ENCODE measurements around the gene FHL1. TPM values are rescaled to one million over a fixed set of nuclear protein-coding genes. Genes with fewer than 3 reads are reported as not detected.
"Not testable (repeated sequence)": the region's sequence is repeated elsewhere in the genome, so short reads cannot be mapped to it uniquely, and the experiment has no call there.

FHL1 gene
- 15.8 and 16.2 TPM in 2 replicates for total RNA-seq (2014; rRNA removed; shearing (Covaris generic))
- polyA plus RNA-seq (2015; cell fraction: cytosol; rRNA removed) = 19.9 and 31.7 TPM in 2 replicates
- 10.7 and 13.0 TPM in 2 replicates for polyA plus RNA-seq (2015; cell fraction: nucleus; rRNA removed)

DNA sequence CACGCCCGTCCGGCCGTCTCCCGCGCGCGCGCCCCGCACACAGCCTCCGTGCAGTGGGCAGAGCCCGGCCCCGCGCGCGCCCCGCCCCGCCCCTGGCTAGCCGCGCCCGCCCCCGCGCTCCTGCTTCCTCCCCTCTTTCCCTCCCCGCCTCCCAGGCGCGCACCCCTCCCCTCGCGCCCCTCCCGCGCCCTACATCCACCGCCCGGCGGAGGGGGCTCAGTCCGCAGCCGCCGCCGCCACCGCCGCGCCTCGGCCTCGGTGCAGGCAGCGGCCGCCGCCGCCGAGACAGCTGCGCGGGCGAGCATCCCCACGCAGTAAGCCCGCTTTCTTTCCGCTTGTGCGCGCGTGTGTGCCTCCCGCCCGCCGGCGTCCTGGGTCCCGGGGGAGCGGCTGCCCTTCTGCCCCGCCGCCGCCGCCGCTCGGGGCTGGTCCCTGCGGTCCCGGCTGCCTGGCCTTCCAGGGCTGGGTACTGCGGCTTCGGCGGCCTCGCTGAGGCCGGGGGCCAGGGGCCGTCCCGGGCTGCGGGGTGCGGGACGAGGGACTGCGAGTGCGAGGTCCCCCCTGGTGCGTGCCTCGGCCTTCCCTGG lies at the start of gene FHL1:
Gene FHL1, plus strand, starts transcription at position 219 of the 587 bp plus-strand sequence.
- in situ Hi-C loops (cut with HindIII; ENCODE audit: low pct_unique_long_range_greater_than_20kb, low sequenced_read_pairs) = no loop called here
- DNase-seq (ENCODE audit: low read depth, low spot score) = peak; percentile 22

DNA sequence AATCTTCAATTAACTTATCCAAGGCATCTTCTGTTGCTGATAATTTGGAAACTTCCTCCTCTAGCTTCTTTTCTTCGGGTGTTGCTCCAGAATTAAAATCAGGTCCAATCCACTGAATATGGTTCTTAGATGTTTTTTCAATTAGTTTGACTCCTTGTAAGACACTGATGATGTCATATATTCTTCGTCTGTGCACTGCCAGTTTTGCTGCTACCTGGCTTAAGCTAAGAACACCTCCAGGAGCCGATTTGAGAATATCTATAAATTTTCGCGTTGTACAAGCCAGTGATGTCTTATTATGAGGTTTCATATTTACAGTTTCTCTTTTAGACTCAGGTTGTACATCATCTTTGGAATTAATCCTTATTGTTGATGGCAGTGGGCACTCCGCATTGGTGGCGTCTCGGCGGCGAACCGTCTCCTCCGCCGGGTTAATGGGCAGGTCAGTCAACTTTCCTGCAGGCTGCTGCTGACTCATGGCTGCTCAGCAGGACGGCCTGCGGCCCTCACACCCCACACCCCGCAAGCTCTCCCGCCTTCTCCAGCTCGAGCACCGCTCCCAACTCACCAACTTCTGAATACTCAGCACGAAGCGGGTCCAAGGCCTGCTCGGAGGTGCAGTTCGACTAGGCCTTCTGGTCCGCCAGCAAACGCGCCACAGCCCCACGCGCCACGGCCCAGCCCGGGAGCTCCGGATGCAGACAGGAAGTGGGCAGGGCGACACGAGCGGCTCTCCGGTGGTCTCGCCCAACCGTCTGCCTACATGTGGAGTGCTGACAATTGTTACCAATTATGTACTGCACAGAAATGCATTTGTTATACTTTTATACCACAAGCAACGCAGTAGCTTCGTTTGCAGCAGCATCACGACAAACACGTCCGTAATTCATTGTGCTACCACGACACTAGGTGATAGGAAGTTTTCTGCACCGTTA lies 49.2 kb upstream of the FHL1 start:
- no peak for DNase-seq (ENCODE audit: low read depth, low spot score)
- in situ Hi-C loops (cut with HindIII; ENCODE audit: low pct_unique_long_range_greater_than_20kb, low sequenced_read_pairs) = no loop called here

DNA sequence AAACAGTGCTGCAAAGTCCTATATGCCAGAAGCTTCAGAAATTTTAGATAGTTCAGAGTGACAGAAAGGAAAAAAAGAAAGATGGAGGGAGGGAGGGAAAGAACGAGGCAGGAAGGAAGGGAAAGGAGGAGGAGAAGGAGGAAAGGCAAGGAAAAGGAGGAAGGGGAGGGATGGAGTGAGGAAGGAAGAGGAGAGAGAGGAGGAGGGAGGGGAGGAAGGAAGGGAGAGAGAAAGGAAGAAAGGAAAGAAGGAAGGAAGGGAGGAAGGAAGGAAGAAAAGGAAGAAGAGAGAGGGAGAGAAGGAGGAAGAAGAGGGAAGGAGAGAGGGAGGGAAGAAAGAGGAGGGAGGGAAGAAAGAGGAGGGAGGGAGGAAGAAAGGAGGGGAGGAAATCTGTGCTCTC lies 42.4 kb upstream of the FHL1 start:
- in situ Hi-C loops (cut with HindIII; ENCODE audit: low pct_unique_long_range_greater_than_20kb, low sequenced_read_pairs) = no loop called here
- DNase-seq (ENCODE audit: low read depth, low spot score) = no peak

DNA sequence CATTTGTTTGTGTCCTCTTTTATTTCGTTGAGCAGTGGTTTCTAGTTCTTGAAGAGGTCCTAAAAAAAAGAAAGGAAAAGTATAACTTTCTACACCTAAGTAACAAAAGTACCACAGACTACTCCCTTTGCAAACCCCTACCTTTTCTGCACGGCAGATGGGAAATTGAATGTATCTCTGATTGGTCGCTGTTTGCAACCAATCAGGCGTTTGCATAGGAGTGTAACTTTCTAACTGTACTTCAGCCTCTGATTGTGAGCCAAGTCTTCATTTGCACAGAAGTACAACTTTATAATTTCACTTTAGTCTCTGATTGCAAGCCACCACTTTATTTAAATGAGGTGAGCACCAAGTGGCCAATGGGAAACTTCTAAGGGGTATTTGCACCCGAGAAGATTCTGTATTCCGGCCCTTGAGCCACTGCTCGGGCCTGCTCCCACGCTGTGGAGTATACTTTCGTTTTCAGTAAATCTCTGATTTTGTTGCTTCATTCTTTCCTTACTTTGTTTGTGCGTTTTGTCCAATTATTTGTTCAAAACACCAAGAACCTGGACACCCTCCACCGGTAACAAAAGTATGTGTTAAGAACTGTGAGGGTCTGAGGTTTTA lies 40.3 kb upstream of the FHL1 start:
- no peak for DNase-seq (ENCODE audit: low read depth, low spot score)

DNA sequence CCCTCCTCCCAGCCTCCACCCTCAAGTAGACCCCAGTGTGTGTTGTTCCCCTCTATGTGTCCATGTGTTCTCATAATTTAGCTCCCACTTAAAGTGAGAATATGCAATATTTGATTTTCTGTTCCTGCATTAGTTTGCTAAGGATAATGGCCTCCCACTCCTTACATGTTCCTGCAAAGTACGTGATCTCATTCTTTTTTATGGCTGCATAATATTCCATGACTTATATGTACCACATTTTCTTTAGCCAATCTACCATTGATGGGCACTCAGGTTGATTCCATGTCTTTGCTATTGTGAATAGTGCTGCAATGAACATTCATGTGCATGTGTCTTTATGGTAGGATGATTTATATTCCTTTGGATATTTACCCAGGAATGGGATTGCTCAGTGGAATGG lies 38.4 kb upstream of the FHL1 start:
- DNase-seq (ENCODE audit: low read depth, low spot score); in situ Hi-C loops (cut with HindIII; ENCODE audit: low pct_unique_long_range_greater_than_20kb, low sequenced_read_pairs): not testable (repeated sequence)

More for the DNA sequence above, 40.3 kb upstream of the FHL1 start:
- in situ Hi-C loops (cut with HindIII; ENCODE audit: low pct_unique_long_range_greater_than_20kb, low sequenced_read_pairs) = no loop called here

DNA sequence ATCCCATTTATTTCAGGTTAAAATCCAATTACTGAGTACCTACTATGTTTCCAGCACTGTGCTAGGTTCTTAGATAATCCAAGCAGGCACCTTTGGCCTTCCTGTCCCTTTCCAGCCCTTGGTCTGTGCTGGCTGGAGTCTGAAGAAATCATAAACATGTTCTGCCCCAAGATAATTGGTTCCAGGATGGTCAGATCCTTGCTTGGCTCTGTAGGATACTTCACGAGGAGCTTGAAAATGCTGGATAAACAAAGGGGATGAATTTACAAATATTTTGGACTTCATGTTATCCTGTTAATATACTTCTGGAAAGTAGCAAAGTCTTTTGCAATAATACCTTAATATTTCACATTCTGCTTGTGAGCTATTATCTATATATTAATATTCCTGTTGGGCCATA lies 35.0 kb upstream of the FHL1 start:
- in situ Hi-C loops (cut with HindIII; ENCODE audit: low pct_unique_long_range_greater_than_20kb, low sequenced_read_pairs) = no loop called here

DNA sequence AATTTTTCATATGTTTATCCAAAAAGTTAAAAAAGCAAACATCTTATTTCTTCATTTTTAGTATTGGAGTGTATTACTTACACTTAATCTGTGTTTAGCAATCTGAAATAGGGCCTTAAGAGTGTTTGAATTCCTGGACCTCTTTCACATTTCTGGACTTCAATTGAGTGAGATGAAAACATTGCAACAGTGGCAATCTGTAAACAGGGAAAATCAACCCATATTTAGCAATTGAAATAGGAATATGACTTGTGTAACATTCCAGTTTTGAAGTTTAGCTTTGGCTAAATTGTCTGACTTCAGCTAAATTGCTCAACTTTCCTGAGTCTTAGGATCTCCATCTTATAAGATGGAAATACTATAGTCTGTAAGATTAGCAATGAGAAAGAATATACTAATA lies 34.6 kb upstream of the FHL1 start:
- in situ Hi-C loops (cut with HindIII; ENCODE audit: low pct_unique_long_range_greater_than_20kb, low sequenced_read_pairs) = no loop called here

More for the DNA sequence above, 35.0 kb upstream of the FHL1 start:
- no peak for DNase-seq (ENCODE audit: low read depth, low spot score)

DNA sequence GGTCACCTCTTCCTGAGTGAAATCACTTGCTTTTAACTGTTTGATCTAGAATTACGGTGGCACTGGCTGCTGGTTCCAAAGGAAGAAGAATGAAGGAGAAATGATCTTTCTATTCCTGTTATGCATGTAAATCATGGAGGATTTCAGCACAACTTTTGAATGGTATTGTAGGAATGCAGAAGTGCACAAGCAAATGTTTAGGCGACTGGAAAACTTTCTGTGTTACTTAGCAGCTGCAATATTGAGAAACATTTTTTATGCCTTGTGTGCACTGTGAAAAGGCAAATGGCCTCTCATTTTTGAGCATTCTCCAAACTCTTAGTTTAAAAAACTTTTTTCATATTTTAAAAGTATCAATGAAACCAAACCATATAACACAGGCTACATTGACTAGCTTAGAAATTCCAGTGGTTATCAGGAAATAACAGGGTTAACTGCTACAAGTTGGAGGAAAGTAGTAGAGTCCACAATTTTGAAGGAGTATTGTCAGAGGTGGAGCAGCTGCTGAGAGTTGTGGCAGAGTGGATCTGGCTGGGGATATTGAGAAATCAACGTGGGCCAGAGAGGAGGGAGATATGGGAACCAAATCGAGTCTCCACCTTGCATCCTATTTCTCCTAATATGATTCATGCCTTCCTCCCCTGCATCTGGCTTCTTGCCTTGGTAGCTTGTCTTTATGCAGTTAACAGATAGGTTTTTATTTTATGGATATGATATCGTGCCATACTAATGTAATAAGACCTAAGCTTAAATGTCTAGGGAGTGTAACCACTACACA lies 32.0 kb upstream of the FHL1 start:
- in situ Hi-C loops (cut with HindIII; ENCODE audit: low pct_unique_long_range_greater_than_20kb, low sequenced_read_pairs) = no loop called here
- no peak for DNase-seq (ENCODE audit: low read depth, low spot score)

More for the DNA sequence above, 34.6 kb upstream of the FHL1 start:
- no peak for DNase-seq (ENCODE audit: low read depth, low spot score)

DNA sequence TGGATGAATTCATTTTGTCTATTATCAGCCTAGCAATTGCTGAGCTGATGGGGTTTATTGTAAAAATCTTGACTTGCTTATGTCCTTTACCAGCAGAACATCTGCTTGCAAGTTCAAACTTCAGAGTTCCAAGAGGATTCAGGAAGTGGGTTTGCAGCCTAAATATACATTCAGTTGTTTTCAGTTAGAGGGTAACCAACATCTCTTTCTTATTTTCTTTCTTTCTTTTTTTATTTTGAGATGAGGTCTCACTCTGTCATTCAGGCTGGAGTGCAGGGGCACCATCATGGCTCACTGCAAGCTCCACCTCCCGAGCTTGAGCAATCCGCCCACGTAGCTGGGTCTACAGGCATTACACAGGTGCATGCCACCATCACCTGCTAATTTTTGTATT lies 31.4 kb upstream of the FHL1 start:
- in situ Hi-C loops (cut with HindIII; ENCODE audit: low pct_unique_long_range_greater_than_20kb, low sequenced_read_pairs) = no loop called here
- DNase-seq (ENCODE audit: low read depth, low spot score) = no peak

DNA sequence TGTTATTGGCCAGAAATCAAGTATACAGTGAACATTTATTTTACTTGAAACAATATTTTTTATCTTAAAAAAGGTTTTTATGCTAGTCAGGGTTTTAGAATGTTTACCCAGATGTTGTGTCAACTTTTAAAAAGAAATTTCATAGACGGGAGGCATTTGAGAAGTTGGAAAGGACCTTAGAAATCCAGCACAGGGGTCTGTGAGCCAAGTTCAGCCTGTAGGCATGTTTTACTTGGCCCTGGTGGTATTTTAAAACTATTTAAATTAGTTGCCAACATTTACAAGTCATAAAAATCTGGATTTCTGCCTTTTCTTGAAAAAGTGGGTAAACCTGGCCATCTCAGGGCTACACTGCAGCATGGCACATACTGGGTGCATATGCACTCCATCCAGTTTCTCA lies 25.5 kb upstream of the FHL1 start:
- DNase-seq (ENCODE audit: low read depth, low spot score) = no peak
- in situ Hi-C loops (cut with HindIII; ENCODE audit: low pct_unique_long_range_greater_than_20kb, low sequenced_read_pairs) = no loop called here

DNA sequence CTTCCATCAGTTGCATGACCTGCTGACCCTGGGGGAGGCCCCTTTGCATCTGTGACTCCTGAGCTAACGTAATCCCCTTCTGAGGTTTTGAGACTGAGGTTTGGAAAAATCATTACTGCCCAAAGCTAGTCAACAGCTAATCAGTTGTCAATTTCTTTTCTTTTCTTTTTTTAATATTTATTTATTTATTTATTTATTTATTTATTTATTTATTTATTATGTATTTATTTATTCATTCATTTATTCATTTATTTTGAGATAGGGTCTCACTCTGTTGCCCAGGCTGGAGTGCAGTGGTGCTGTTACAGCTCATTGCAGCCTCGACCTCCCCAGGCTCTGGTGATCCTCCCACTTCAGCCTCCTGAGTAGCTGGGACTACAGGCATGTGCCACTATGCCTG lies 25.1 kb upstream of the FHL1 start:
- in situ Hi-C loops (cut with HindIII; ENCODE audit: low pct_unique_long_range_greater_than_20kb, low sequenced_read_pairs) = no loop called here
- no peak for DNase-seq (ENCODE audit: low read depth, low spot score)

DNA sequence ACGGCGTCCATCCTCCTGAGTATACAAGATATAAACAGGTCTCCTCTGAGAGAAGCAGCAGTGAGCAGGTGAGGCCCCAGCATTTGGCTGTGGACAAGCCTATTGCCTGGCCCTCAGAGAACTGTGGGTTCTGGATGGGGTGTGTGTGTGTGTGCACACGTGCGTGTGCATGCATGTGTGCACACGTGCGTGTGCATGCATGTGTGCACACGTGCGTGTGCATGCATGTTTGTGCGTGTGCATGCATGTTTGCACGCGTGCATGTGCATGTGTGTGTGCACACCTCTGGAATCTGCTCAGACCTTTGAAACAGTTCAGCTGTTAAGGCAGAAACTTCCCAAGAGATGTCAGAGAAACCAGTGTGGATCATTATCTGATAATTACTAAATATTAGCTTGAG lies 22.2 kb upstream of the FHL1 start:
- DNase-seq (ENCODE audit: low read depth, low spot score) = no peak

DNA sequence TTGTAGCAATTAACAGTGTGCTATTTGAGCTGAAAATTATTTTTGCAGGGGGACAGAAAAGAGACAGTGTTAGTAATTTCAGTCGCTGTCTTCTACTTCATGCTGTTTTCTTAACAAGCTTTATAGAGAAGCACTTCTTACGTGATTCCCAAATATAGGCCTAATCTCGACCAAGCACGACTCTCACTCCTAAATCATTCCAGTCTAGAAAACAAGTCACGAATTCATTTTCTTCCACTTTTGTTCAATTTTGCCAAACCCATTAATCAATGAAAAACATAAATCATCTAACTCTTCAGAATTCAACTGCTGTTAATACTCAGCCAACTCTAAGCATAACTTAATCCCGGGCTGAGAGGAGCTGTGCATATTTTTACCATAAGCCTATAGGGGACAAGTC lies 21.0 kb upstream of the FHL1 start:
- DNase-seq (ENCODE audit: low read depth, low spot score) = no peak
- in situ Hi-C loops (cut with HindIII; ENCODE audit: low pct_unique_long_range_greater_than_20kb, low sequenced_read_pairs) = no loop called here

More for the DNA sequence above, 22.2 kb upstream of the FHL1 start:
- in situ Hi-C loops (cut with HindIII; ENCODE audit: low pct_unique_long_range_greater_than_20kb, low sequenced_read_pairs) = no loop called here

DNA sequence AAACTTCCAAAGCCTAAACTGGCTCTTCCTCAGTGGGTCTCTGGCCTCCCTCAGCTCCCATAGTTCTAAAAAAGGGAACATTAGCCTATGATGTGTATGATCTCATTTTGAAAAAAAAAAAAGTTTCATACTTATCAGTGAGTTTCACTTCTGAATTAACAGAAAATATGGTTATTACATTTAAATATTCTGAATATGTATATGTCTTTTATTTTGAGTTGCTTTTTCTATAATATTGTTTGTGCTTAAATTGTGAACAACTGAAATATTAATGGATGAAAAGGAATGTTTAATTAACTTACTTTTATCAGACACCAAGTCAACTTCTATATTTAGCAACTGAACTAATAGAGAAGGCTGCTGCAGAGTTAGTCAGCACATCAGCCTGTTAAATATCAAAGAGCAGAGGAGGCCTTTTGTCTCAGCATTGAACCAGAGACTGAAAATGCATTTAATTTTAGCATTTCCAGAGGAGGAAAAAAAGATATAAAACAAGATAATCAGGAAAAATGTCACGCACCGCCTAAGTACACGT lies 20.4 kb upstream of the FHL1 start:
- DNase-seq (ENCODE audit: low read depth, low spot score) = no peak
- in situ Hi-C loops (cut with HindIII; ENCODE audit: low pct_unique_long_range_greater_than_20kb, low sequenced_read_pairs) = no loop called here

DNA sequence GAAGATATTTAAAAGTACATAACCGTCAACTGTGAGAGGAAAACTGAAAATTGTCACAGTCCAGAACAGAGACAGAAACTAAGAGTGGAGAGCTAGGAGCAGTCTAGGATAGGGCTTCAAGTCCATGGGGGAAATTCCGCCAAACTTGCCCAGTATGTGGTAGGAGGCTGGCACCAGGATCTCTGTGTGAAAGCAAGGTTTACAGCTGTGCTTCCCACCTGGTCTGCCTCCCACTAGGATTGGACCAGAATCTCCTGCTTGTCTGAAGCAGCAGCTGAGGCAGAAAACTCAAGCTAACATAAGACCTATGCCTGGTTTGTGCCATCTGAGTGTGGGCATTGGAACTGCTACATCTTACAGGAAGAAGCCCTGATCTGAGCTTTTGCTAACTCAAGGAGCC lies 18.6 kb upstream of the FHL1 start:
- no peak for DNase-seq (ENCODE audit: low read depth, low spot score)
- in situ Hi-C loops (cut with HindIII; ENCODE audit: low pct_unique_long_range_greater_than_20kb, low sequenced_read_pairs) = no loop called here

DNA sequence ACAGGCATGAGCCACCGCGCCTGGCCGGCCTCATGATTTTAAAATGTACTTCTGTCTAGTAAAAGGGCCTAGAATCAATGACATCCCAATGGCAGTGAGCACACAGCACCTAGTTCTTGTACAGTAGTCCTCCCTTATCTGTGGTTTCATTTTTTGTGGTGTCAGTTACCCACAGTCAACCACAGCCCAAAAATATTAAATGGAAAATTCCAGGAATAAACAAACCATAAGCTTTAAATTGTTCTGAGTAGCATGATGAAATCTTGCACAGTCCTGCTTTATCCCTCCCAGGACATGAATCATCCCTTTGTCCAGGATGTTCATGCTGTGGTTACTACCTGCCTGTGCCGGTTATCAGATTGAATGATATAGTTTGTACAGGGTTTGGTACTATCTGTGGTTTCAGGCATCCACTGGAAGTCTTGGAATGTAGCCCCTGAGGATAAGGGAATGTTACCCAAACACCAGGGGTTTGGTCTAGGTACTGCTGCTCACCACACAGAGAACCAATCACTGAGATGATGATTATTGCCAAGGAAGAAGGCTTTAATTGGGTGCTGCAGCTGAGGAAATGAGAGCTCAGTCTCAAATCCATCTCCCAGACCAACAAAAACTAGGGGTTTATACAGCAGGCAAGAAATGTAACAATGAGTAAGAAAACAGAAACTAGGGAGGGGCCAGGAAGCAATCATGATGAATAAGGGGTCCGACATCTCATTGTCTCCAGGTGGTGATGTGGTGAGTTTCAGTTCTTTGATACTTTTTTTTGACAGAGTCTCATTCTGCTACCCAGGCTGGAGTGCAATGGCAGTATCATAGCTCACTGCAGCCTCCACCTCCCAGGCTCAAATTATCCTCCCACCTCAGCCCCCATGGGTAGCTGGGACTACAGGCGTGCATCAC lies 16.2 kb upstream of the FHL1 start:
- in situ Hi-C loops (cut with HindIII; ENCODE audit: low pct_unique_long_range_greater_than_20kb, low sequenced_read_pairs) = no loop called here
- DNase-seq (ENCODE audit: low read depth, low spot score) = peak; percentile 56

DNA sequence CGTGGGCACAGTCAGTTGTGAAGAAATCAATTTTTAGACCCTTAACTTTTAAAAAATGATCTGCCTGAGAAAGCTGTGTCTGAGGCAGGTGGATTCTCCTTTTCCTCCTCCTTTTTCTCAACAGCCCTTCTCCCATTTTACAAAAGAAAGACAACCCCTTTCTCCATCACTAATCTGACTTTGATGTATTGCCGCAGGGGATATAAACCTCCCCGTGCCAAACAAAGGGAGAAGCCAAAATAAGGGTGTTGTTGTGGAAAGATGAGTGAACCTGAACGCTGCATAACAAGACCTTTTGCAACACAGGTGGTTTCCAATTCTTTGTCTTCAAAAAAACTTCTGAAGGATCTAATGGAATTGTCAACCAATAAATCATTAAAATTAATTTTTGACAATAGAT lies 8.4 kb upstream of the FHL1 start:
- DNase-seq (ENCODE audit: low read depth, low spot score) = no peak
- in situ Hi-C loops (cut with HindIII; ENCODE audit: low pct_unique_long_range_greater_than_20kb, low sequenced_read_pairs) = no loop called here
